Keratinocyte (primary cell): ENCODE data around the gene PNMA6E.

Experiments
- EZH2 ChIP-seq: IDR thresholded peaks from one replicate; pipeline ENCODE4 v1.6.1; 2012; ENCODE audit warnings: inconsistent platforms, mild to moderate bottlenecking, low read length, moderate library complexity
- TF ChIP-seq, protein P1 (sequence below), 3 experiments: IDR thresholded peaks in 1 of 3; conservative IDR thresholded peaks in 1 of 3; optimal IDR thresholded peaks in 1 of 3; 2 replicates in 2 of 3; 3 replicates in 1 of 3; pipeline versions ENCODE3 to v1.5.1; 2011; ENCODE audit warnings: low read length in 3 of 3, mild to moderate bottlenecking in 3 of 3, moderate library complexity in 2 of 3, control low read depth in 1 of 3, inconsistent platforms in 1 of 3; ENCODE audit not compliant: insufficient read depth in 2 of 3; ENCODE audit errors: extremely low read depth in 1 of 3

- no peak for TF ChIP-seq EZH2
- TF ChIP-seq, protein P1, sequence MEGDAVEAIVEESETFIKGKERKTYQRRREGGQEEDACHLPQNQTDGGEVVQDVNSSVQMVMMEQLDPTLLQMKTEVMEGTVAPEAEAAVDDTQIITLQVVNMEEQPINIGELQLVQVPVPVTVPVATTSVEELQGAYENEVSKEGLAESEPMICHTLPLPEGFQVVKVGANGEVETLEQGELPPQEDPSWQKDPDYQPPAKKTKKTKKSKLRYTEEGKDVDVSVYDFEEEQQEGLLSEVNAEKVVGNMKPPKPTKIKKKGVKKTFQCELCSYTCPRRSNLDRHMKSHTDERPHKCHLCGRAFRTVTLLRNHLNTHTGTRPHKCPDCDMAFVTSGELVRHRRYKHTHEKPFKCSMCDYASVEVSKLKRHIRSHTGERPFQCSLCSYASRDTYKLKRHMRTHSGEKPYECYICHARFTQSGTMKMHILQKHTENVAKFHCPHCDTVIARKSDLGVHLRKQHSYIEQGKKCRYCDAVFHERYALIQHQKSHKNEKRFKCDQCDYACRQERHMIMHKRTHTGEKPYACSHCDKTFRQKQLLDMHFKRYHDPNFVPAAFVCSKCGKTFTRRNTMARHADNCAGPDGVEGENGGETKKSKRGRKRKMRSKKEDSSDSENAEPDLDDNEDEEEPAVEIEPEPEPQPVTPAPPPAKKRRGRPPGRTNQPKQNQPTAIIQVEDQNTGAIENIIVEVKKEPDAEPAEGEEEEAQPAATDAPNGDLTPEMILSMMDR (optimal IDR thresholded peaks at IDR 0.05 in 1 of 3, IDR thresholded peaks at IDR 0.05 in 1 of 3, conservative IDR thresholded peaks at IDR 0.05 in 1 of 3; ENCODE audit: extremely low read depth in 1 of 3, insufficient read depth in 2 of 3, low read length in 3 of 3): no peak
These were observed 38.8 kb upstream of the PNMA6E start for GRCh38 chrX:153439977-153440376.
